ENCODE measurements around the gene LRRC61.
"Not testable (repeated sequence)": the region's sequence is repeated elsewhere in the genome, so short reads cannot be mapped to it uniquely, and the experiment has no call there.

LRRC61 gene

DNA sequence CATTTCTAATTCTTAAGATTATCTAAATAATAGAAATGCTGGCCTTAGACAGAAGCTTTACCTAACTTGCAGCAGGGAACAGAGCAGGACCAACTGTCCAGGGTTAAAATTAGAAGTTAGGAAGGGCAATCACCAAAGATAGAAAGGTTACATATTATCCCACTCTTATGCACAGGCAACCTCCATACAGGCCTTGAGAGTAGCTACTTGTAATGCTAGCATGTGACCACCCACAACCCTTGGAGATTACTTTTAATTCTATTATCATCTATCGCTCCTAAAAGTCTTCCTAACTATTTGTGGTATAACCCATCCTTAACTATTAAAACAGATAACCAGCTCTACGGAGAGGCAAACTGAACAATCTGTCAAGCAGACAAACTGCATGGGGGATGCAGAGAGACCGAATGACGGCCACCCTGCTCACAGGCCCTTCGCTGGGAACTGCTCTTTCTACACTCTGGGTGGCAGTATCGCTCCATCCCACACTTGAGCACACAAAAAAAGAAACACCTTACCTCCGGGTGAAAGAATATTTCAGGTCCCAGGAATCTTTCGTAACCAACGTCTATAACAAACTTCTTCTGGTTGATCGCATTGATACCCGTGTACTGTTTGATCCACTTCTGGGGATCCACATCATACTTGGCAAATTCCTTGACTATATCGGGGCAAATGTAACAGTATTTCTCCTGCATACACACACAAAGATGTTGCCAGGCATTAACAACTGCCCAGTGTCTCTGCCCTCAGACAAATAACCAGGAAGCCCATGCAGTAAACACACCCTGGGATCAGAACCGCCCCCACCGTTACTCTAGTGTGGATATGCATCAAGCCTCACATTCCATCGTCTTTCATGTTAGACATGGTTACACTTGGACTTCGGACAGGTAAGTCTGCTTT is 37.1 kb upstream of the LRRC61 start:
- H3K79me2 ChIP-seq (ENCODE audit: insufficient read depth, low read length); H4K20me1 ChIP-seq (ENCODE audit: low read depth, low read length); H3K4me3 ChIP-seq (ENCODE audit: insufficient read depth, low read length, poor library complexity, severe bottlenecking); H3K4me2 ChIP-seq (ENCODE audit: low read depth, low read length, poor library complexity, severe bottlenecking); H3K27ac ChIP-seq (ENCODE audit: low read depth, low read length); H3F3A ChIP-seq (ENCODE audit: insufficient read depth); H3K27me3 ChIP-seq (ENCODE audit: low read length); H3K9ac ChIP-seq (ENCODE audit: low read length); H3K36me3 ChIP-seq (ENCODE audit: low read length); H2AFZ ChIP-seq (ENCODE audit: low read depth, low read length, severe bottlenecking); H3K9me3 ChIP-seq (ENCODE audit: insufficient read depth, low read length); H3K9me2 ChIP-seq (replicated peaks; ENCODE audit: insufficient read depth, low read length): not testable (repeated sequence)

DNA sequence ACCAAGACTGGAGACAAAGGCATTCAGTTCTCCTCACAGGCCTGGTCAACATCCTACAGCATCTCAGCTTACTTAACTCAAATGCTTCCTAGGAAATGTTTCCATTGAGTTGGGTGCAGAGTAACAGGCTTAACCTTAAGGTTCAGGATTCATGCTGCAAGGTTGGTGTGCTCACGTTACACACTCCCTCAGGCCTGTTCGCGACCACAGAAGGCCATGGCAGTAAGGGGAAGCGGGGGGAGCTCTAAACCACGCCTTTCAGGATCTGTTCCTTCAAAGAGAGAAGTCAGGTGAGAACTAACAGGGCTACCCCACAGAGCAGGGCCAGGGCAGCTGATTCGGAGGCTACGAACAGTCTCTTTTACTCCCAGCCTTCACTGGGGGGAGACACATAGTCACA is 35.3 kb upstream of the LRRC61 start:
- not testable (repeated sequence) for H3K27ac ChIP-seq (ENCODE audit: low read depth, low read length); H2AFZ ChIP-seq (ENCODE audit: low read depth, low read length, severe bottlenecking); H3K79me2 ChIP-seq (ENCODE audit: insufficient read depth, low read length); H3K4me2 ChIP-seq (ENCODE audit: low read depth, low read length, poor library complexity, severe bottlenecking); H3K36me3 ChIP-seq (ENCODE audit: low read length); H3K9ac ChIP-seq (ENCODE audit: low read length); H3K27me3 ChIP-seq (ENCODE audit: low read length); H3K4me3 ChIP-seq (ENCODE audit: insufficient read depth, low read length, poor library complexity, severe bottlenecking); H4K20me1 ChIP-seq (ENCODE audit: low read depth, low read length); H3K9me2 ChIP-seq (replicated peaks; ENCODE audit: insufficient read depth, low read length); H3F3A ChIP-seq (ENCODE audit: insufficient read depth); H3K9me3 ChIP-seq (ENCODE audit: insufficient read depth, low read length)

DNA sequence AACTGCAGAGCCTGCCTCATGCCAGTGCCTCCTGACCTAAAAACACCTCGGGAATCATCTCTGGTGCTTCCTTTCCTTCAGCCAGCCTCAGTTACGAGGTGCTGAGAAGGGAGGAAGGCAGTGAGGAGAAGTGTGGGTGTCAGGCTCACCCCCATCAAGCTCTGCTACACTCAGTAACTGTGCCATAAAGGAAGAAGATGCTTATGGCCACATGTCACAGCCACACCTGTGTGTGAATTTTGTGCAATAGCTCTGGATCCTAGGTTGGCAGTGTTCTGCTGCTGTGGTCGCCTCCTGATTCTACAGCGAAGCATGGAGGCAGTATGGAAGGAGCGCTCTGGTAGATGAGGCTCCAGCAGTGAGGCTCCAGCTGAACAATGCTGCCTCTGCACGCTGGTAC is 34.3 kb upstream of the LRRC61 start:
- H3K79me2 ChIP-seq (ENCODE audit: insufficient read depth, low read length); H3F3A ChIP-seq (ENCODE audit: insufficient read depth); H3K4me3 ChIP-seq (ENCODE audit: insufficient read depth, low read length, poor library complexity, severe bottlenecking); H3K9me3 ChIP-seq (ENCODE audit: insufficient read depth, low read length); H2AFZ ChIP-seq (ENCODE audit: low read depth, low read length, severe bottlenecking); H3K9ac ChIP-seq (ENCODE audit: low read length); H4K20me1 ChIP-seq (ENCODE audit: low read depth, low read length); H3K27me3 ChIP-seq (ENCODE audit: low read length); H3K9me2 ChIP-seq (replicated peaks; ENCODE audit: insufficient read depth, low read length); H3K27ac ChIP-seq (ENCODE audit: low read depth, low read length); H3K36me3 ChIP-seq (ENCODE audit: low read length); H3K4me2 ChIP-seq (ENCODE audit: low read depth, low read length, poor library complexity, severe bottlenecking): not testable (repeated sequence)

- not testable (repeated sequence) for H3K9me2 ChIP-seq (replicated peaks; ENCODE audit: insufficient read depth, low read length); H3K27me3 ChIP-seq (ENCODE audit: low read length); H2AFZ ChIP-seq (ENCODE audit: low read depth, low read length, severe bottlenecking); H3K4me2 ChIP-seq (ENCODE audit: low read depth, low read length, poor library complexity, severe bottlenecking); H3K27ac ChIP-seq (ENCODE audit: low read depth, low read length); H3K4me3 ChIP-seq (ENCODE audit: insufficient read depth, low read length, poor library complexity, severe bottlenecking); H3K9me3 ChIP-seq (ENCODE audit: insufficient read depth, low read length); H3F3A ChIP-seq (ENCODE audit: insufficient read depth); H3K79me2 ChIP-seq (ENCODE audit: insufficient read depth, low read length); H3K36me3 ChIP-seq (ENCODE audit: low read length); H4K20me1 ChIP-seq (ENCODE audit: low read depth, low read length); H3K9ac ChIP-seq (ENCODE audit: low read length)
Observed at GRCh38 chr7:150290317-150290716, 32.8 kb upstream of the LRRC61 start.

DNA sequence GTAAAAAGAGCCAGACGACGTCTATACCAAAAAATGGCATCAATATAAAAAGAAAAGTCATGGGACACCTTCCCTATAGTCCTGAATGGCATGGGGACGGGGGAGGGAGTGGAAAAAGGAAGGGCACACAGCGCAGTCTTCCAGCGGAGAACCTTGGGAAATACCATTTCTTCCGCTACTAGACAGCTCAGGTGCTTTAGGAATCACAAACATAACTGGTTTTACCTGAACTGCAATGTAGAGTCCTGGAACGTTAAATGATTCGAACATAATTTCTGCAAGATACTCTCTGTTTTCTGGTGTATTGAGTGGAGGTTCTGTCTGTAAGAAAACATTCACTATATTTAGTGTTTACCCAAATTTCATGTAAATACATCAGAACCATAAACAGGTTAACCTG is 28.1 kb upstream of the LRRC61 start:
- not testable (repeated sequence) for H3K9ac ChIP-seq (ENCODE audit: low read length); H3K27ac ChIP-seq (ENCODE audit: low read depth, low read length); H3K4me3 ChIP-seq (ENCODE audit: insufficient read depth, low read length, poor library complexity, severe bottlenecking); H2AFZ ChIP-seq (ENCODE audit: low read depth, low read length, severe bottlenecking); H3K79me2 ChIP-seq (ENCODE audit: insufficient read depth, low read length); H3F3A ChIP-seq (ENCODE audit: insufficient read depth); H3K27me3 ChIP-seq (ENCODE audit: low read length); H3K36me3 ChIP-seq (ENCODE audit: low read length); H4K20me1 ChIP-seq (ENCODE audit: low read depth, low read length); H3K4me2 ChIP-seq (ENCODE audit: low read depth, low read length, poor library complexity, severe bottlenecking); H3K9me2 ChIP-seq (replicated peaks; ENCODE audit: insufficient read depth, low read length); H3K9me3 ChIP-seq (ENCODE audit: insufficient read depth, low read length)

DNA sequence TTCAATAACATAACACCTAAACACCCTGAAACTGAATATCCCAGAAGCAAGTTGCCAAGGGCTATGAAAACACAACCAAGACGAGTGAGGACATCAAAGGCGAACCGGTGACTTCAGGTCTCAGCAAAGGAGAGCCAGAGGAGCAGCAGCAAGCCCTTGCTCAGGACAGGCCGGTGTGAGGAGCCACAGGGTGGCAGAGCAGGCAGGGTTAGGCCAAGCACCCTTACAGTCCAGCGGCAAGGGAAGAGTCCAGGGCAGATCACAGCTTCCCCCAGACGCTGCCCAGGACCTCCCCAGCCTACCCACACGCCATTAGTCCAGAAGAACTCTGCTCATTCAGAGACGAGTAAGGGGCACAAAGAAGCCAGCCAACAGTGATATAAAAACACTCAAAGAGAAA is 27.5 kb upstream of the LRRC61 start:
- H3K27me3 ChIP-seq (ENCODE audit: low read length); H3K79me2 ChIP-seq (ENCODE audit: insufficient read depth, low read length); H3K9me2 ChIP-seq (replicated peaks; ENCODE audit: insufficient read depth, low read length); H3K4me3 ChIP-seq (ENCODE audit: insufficient read depth, low read length, poor library complexity, severe bottlenecking); H3K4me2 ChIP-seq (ENCODE audit: low read depth, low read length, poor library complexity, severe bottlenecking); H3K9me3 ChIP-seq (ENCODE audit: insufficient read depth, low read length); H3F3A ChIP-seq (ENCODE audit: insufficient read depth); H4K20me1 ChIP-seq (ENCODE audit: low read depth, low read length); H3K36me3 ChIP-seq (ENCODE audit: low read length); H3K9ac ChIP-seq (ENCODE audit: low read length); H3K27ac ChIP-seq (ENCODE audit: low read depth, low read length); H2AFZ ChIP-seq (ENCODE audit: low read depth, low read length, severe bottlenecking): not testable (repeated sequence)

DNA sequence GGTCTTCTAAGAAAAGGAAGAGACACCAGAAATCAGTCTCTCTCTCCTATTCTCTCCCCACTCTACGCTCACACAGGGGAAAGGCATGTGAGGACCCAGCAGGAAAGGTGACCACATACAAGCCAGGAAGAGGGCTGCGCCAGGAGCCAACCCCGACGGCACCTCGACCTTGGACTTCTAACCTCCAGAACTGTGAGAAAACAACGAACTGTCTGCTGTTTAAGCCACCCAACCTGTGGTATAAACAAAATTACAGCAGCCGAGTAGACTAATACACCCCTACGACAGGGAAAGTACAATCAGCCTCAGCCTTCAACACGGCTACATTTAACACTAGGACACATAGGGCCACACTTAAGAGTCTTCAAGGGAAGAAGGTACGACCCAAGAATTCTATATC is 26.4 kb upstream of the LRRC61 start:
- not testable (repeated sequence) for H3K9me3 ChIP-seq (ENCODE audit: insufficient read depth, low read length)

GRCh38 chr7:150297978-150298377 is 25.2 kb upstream of the LRRC61 start:
- not testable (repeated sequence) for H3F3A ChIP-seq (ENCODE audit: insufficient read depth); H4K20me1 ChIP-seq (ENCODE audit: low read depth, low read length); H3K27ac ChIP-seq (ENCODE audit: low read depth, low read length); H3K9me2 ChIP-seq (replicated peaks; ENCODE audit: insufficient read depth, low read length); H2AFZ ChIP-seq (ENCODE audit: low read depth, low read length, severe bottlenecking); H3K4me3 ChIP-seq (ENCODE audit: insufficient read depth, low read length, poor library complexity, severe bottlenecking); H3K4me2 ChIP-seq (ENCODE audit: low read depth, low read length, poor library complexity, severe bottlenecking); H3K9ac ChIP-seq (ENCODE audit: low read length); H3K27me3 ChIP-seq (ENCODE audit: low read length); H3K79me2 ChIP-seq (ENCODE audit: insufficient read depth, low read length); H3K9me3 ChIP-seq (ENCODE audit: insufficient read depth, low read length); H3K36me3 ChIP-seq (ENCODE audit: low read length)

More for the DNA sequence above, 26.4 kb upstream of the LRRC61 start:
- not testable (repeated sequence) for H3K27ac ChIP-seq (ENCODE audit: low read depth, low read length); H3K4me3 ChIP-seq (ENCODE audit: insufficient read depth, low read length, poor library complexity, severe bottlenecking); H3K36me3 ChIP-seq (ENCODE audit: low read length); H3K9me2 ChIP-seq (replicated peaks; ENCODE audit: insufficient read depth, low read length); H2AFZ ChIP-seq (ENCODE audit: low read depth, low read length, severe bottlenecking); H4K20me1 ChIP-seq (ENCODE audit: low read depth, low read length); H3K9ac ChIP-seq (ENCODE audit: low read length); H3K79me2 ChIP-seq (ENCODE audit: insufficient read depth, low read length); H3K27me3 ChIP-seq (ENCODE audit: low read length); H3F3A ChIP-seq (ENCODE audit: insufficient read depth); H3K4me2 ChIP-seq (ENCODE audit: low read depth, low read length, poor library complexity, severe bottlenecking)

Data from SU-DHL-6 (cell line).